ENCODE data around the gene SCN5A. TPM values are rescaled to one million over a fixed set of nuclear protein-coding genes. Genes with fewer than 3 reads are reported as not detected.

Gene SCN5A
- total and polyA plus RNA-seq, 2 of the 8 experiments (the other 6 are each of a cell fraction or from before 2014, with no cell fraction given): 4.8 to 11.4 TPM

GRCh38 chr3:38560996-38561717, 88.3 kb downstream of the SCN5A start (continued):
- TF ChIP-seq, protein P1, sequence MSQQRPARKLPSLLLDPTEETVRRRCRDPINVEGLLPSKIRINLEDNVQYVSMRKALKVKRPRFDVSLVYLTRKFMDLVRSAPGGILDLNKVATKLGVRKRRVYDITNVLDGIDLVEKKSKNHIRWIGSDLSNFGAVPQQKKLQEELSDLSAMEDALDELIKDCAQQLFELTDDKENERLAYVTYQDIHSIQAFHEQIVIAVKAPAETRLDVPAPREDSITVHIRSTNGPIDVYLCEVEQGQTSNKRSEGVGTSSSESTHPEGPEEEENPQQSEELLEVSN (IDR thresholded peaks at IDR 0.05): no peak
- TF ChIP-seq SAP30 (IDR thresholded peaks at IDR 0.05; ENCODE audit: insufficient read depth, insufficient replicate concordance, low read length) (no peak), SIX5 (IDR thresholded peaks at IDR 0.05; ENCODE audit: low read depth, low read length) (no peak), TEAD4 (IDR thresholded peaks at IDR 0.05; ENCODE audit: low read depth, low read length) (no peak), YY1 (IDR thresholded peaks at IDR 0.05; ENCODE audit: low read depth, low read length) (no peak), EP300 (IDR thresholded peaks at IDR 0.05; ENCODE audit: borderline replicate concordance in 1 of 2, low read depth in 2 of 2, low read length in 2 of 2) (no peak), NANOG (IDR thresholded peaks at IDR 0.05; ENCODE audit: insufficient read depth, low read depth, low read length, poor library complexity, severe bottlenecking) (no peak)
